ENCODE results near the gene SERINC5.

- TF ChIP-seq CTCF (IDR thresholded peaks at IDR 0.05; ENCODE audit: extremely low read depth in 1 of 2, insufficient read depth in 1 of 2, low read depth in 1 of 2, low read length in 2 of 2) = no peak
- TF ChIP-seq POLR2A (IDR thresholded peaks at IDR 0.05; ENCODE audit: low read depth, low read length) = no peak
- no peak for TF ChIP-seq JUN (IDR thresholded peaks at IDR 0.05; ENCODE audit: borderline replicate concordance, insufficient read depth, insufficient read length, low read depth)
- no peak for TF ChIP-seq POLR2AphosphoS5 (IDR thresholded peaks at IDR 0.05; ENCODE audit: insufficient read depth, low read depth, low read length)
- TF ChIP-seq GATA2 (IDR thresholded peaks at IDR 0.05; ENCODE audit: insufficient read depth, insufficient read length, low read depth, low read length) = no peak
- TF ChIP-seq EZH2 (IDR thresholded peaks at IDR 0.05; ENCODE audit: borderline replicate concordance, low read depth, low read length, severe bottlenecking) = no peak
These were observed 191.7 kb downstream of the SERINC5 start for GRCh38 chr5:80064124-80064523.

All from endothelial cell of umbilical vein (primary cell).